ENCODE results near the gene PPM1N.
"Not testable (repeated sequence)": the region's sequence is repeated elsewhere in the genome, so short reads cannot be mapped to it uniquely, and the experiment has no call there.

Gene PPM1N

GRCh38 chr19:45508861-45509691 lies 10.8 kb downstream of the PPM1N start:
- Histone ChIP-seq H3K4me3 (ENCODE audit: low read depth, low read length) (peak overlapping the region; percentile 92), H3K9me3 (ENCODE audit: control insufficient read depth, low read length) (no peaks in the 10 kb centered on the region), H3K79me2 (peaks cover 15% of the 10 kb centered on the region), H2AFZ (peak overlapping the region; percentile 59), H3K9ac (peak overlapping the region; percentile 15), H3K4me1 (peaks cover 7% of the 10 kb centered on the region), H3K4me2 (ENCODE audit: low read length) (peak overlapping the region; percentile 84), H3K27ac (peak overlapping the region; percentile 81), H3K27me3 (ENCODE audit: control insufficient read depth, insufficient read depth, low read length) (no peaks in the 10 kb centered on the region), H3K36me3 (ENCODE audit: control insufficient read depth, insufficient read depth, low read length) (no peaks in the 10 kb centered on the region)
- TF ChIP-seq, protein P1, sequence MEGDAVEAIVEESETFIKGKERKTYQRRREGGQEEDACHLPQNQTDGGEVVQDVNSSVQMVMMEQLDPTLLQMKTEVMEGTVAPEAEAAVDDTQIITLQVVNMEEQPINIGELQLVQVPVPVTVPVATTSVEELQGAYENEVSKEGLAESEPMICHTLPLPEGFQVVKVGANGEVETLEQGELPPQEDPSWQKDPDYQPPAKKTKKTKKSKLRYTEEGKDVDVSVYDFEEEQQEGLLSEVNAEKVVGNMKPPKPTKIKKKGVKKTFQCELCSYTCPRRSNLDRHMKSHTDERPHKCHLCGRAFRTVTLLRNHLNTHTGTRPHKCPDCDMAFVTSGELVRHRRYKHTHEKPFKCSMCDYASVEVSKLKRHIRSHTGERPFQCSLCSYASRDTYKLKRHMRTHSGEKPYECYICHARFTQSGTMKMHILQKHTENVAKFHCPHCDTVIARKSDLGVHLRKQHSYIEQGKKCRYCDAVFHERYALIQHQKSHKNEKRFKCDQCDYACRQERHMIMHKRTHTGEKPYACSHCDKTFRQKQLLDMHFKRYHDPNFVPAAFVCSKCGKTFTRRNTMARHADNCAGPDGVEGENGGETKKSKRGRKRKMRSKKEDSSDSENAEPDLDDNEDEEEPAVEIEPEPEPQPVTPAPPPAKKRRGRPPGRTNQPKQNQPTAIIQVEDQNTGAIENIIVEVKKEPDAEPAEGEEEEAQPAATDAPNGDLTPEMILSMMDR (IDR thresholded peaks at IDR 0.05): no peak

- Histone ChIP-seq H3K36me3 (ENCODE audit: control insufficient read depth, insufficient read depth, low read length) (no peaks in the 10 kb centered on the region), H3K9ac (no peak overlapping the region), H3K79me2 (peaks cover 15% of the 10 kb centered on the region), H3K27ac (peak overlapping the region; percentile 81), H3K4me1 (peaks cover 11% of the 10 kb centered on the region), H2AFZ (peak overlapping the region; percentile 59), H3K9me3 (ENCODE audit: control insufficient read depth, low read length) (no peaks in the 10 kb centered on the region), H3K4me2 (ENCODE audit: low read length) (peak overlapping the region; percentile 84), H3K4me3 (ENCODE audit: low read depth, low read length) (no peak overlapping the region), H3K27me3 (ENCODE audit: control insufficient read depth, insufficient read depth, low read length) (no peaks in the 10 kb centered on the region)
- TF ChIP-seq, protein P1 (IDR thresholded peaks at IDR 0.05): no peak
Measured at GRCh38 chr19:45509692-45510015, 11.4 kb downstream of the PPM1N start.

- H3K27ac ChIP-seq; H3K9ac ChIP-seq; H3K27me3 ChIP-seq (ENCODE audit: control insufficient read depth, insufficient read depth, low read length); H3K9me3 ChIP-seq (ENCODE audit: control insufficient read depth, low read length); H3K4me2 ChIP-seq (ENCODE audit: low read length); H3K36me3 ChIP-seq (ENCODE audit: control insufficient read depth, insufficient read depth, low read length); H3K4me3 ChIP-seq (ENCODE audit: low read depth, low read length); H2AFZ ChIP-seq: not testable (repeated sequence)
- H3K79me2 ChIP-seq: peaks cover 18% of the 10 kb centered on the region
- H3K4me1 ChIP-seq: peaks cover 11% of the 10 kb centered on the region
Measured at GRCh38 chr19:45510352-45510751, 12.1 kb downstream of the PPM1N start.

DNA sequence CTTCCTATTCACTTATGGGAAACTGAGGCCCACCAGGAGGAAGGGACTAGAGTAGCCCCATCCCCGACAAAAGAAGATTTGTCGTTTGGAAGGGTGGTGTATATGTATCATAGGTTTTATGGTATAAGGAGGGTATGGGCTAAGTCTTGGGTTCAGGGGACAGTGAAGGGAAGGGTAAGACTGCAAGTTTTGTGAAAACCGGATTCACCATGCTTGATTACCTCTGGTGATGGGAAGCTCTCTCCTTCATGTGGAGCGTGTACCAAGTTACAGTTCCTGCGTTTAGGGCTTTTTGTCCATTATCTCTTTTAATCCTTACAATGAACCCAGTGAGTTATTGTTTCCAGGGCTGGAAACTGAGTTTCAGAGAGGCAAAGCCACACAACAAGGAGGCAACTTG lies 12.8 kb downstream of the PPM1N start:
- no peaks in the 10 kb centered on the region for H3K36me3 ChIP-seq (ENCODE audit: control insufficient read depth, insufficient read depth, low read length)
- H3K4me1 ChIP-seq: peaks cover 11% of the 10 kb centered on the region
- H3K9ac ChIP-seq: no peak overlapping the region
- H3K27ac ChIP-seq: no peak overlapping the region
- H3K79me2 ChIP-seq: peaks cover 18% of the 10 kb centered on the region
- no peaks in the 10 kb centered on the region for H3K27me3 ChIP-seq (ENCODE audit: control insufficient read depth, insufficient read depth, low read length)
- no peak overlapping the region for H2AFZ ChIP-seq
- no peaks in the 10 kb centered on the region for H3K9me3 ChIP-seq (ENCODE audit: control insufficient read depth, low read length)
- H3K4me3 ChIP-seq (ENCODE audit: low read depth, low read length): no peak overlapping the region
- TF ChIP-seq, protein P1 (IDR thresholded peaks at IDR 0.05): no peak
- no peak overlapping the region for H3K4me2 ChIP-seq (ENCODE audit: low read length)

GRCh38 chr19:45512881-45513483 lies 14.7 kb downstream of the PPM1N start:
- no peaks in the 10 kb centered on the region for H3K36me3 ChIP-seq (ENCODE audit: control insufficient read depth, insufficient read depth, low read length)
- H3K4me2 ChIP-seq (ENCODE audit: low read length): no peak overlapping the region
- H3K27me3 ChIP-seq (ENCODE audit: control insufficient read depth, insufficient read depth, low read length): no peaks in the 10 kb centered on the region
- peaks cover 11% of the 10 kb centered on the region for H3K4me1 ChIP-seq
- H3K27ac ChIP-seq: no peak overlapping the region
- TF ChIP-seq, protein P1 (IDR thresholded peaks at IDR 0.05): no peak
- peaks cover 13% of the 10 kb centered on the region for H3K79me2 ChIP-seq
- no peak overlapping the region for H2AFZ ChIP-seq
- H3K9me3 ChIP-seq (ENCODE audit: control insufficient read depth, low read length): no peaks in the 10 kb centered on the region
- no peak overlapping the region for H3K9ac ChIP-seq
- H3K4me3 ChIP-seq (ENCODE audit: low read depth, low read length): no peak overlapping the region

Measured in parathyroid adenoma (tissue), 2 donors.